Endothelial cell of umbilical vein (primary cell): ENCODE results near the gene RNF126. TPM values are rescaled to one million over a fixed set of nuclear protein-coding genes. Genes with fewer than 3 reads are reported as not detected.

ENCODE experiments used
- BruUV-seq: library from RNA; stranded (reverse); fragments of 400-500 nt; replicated peaks from 2 replicates; lab custom pipeline; 2021; lab: Mats Ljungman, UMichigan
- CTCF ChIA-PET: fragments of 300-600, 350-600 bp; sonication (Branson Sonifier 250); formaldehyde crosslinking; loops from one replicate; lab custom pipeline; 2021; ENCODE audit warnings: antibody characterized with exemption, inconsistent platforms; lab: Charles Lee
- POLR2A ChIA-PET: fragments of 300-600, 350-600 bp; sonication (Branson Sonifier 250); formaldehyde crosslinking; loops from one replicate; lab custom pipeline; 2021; ENCODE audit warnings: antibody characterized with exemption, inconsistent platforms; lab: Charles Lee
- DNase-seq: peaks from one replicate; pipeline ENCODE4 v3.0.0-alpha.2; 2011; ENCODE audit warnings: low read depth, low spot score
- FAIRE-seq: peaks from 2 replicates; lab custom pipeline; 2011; peaks lifted over from hg19 to GRCh38; lab: Jason Lieb, UNC
- H2AFZ ChIP-seq: 2 replicates; pipeline ENCODE4 v1.6.0; 2012; ENCODE audit warnings: low read depth, low read length, control low read depth, inconsistent platforms
- H3K27ac ChIP-seq: 2 replicates; pipeline ENCODE4 v1.5.1; 2011; ENCODE audit warnings: low read depth, mild to moderate bottlenecking, control low read depth, low read length, moderate library complexity; ENCODE audit not compliant: insufficient read depth
- H3K27me3 ChIP-seq, 2 experiments: 2 replicates each; pipeline versions ENCODE4 v1.6.0 to v1.6.1; 2011; ENCODE audit warnings: low read length in 2 of 2, mixed read lengths in 1 of 2; ENCODE audit not compliant: control insufficient read depth in 2 of 2, insufficient read depth in 2 of 2
- H3K36me3 ChIP-seq, 2 experiments: 2 replicates in 1 of 2; 3 replicates in 1 of 2; pipeline ENCODE4 v1.5.1; 2011; ENCODE audit warnings: low read length in 2 of 2, mild to moderate bottlenecking in 1 of 2, moderate library complexity in 1 of 2; ENCODE audit not compliant: control insufficient read depth in 2 of 2, insufficient read depth in 2 of 2; ENCODE audit errors: extremely low read depth in 1 of 2
- H3K4me1 ChIP-seq: 3 replicates; pipeline ENCODE4 v1.5.1; 2011; ENCODE audit warnings: mild to moderate bottlenecking, low read length; ENCODE audit not compliant: control insufficient read depth, insufficient read depth; ENCODE audit errors: extremely low read depth
- H3K4me2 ChIP-seq: 2 replicates; pipeline ENCODE4 v1.6.1; 2011; ENCODE audit warnings: low read length, control low read depth, mixed read lengths; ENCODE audit not compliant: insufficient read depth
- H3K4me3 ChIP-seq, 3 experiments: fragments of 200-600 bp in 1 of 3; sonication (generic), shearing (Covaris generic) in 1 of 3; replicated peaks in 1 of 3; 2 replicates each; pipeline ENCODE4 v1.5.1; 2011 to 2016; ENCODE audit warnings: control low read depth in 3 of 3, low read length in 3 of 3, mild to moderate bottlenecking in 2 of 3, inconsistent platforms in 1 of 3, low read depth in 1 of 3, moderate library complexity in 1 of 3; ENCODE audit not compliant: insufficient read depth in 1 of 3
- H3K79me2 ChIP-seq: 2 replicates; pipeline ENCODE4 v1.6.0; 2012; ENCODE audit warnings: low read length, inconsistent platforms; ENCODE audit not compliant: control insufficient read depth, insufficient read depth
- H3K9ac ChIP-seq: replicated peaks from 2 replicates; pipeline ENCODE3; 2011; ENCODE audit warnings: low read length, control low read depth; ENCODE audit not compliant: insufficient read depth; ENCODE audit errors: extremely low read depth
- H3K9me1 ChIP-seq: replicated peaks from 3 replicates; pipeline ENCODE4 v1.6.0; 2011; ENCODE audit warnings: mild to moderate bottlenecking, low read length; ENCODE audit not compliant: control insufficient read depth, insufficient read depth; ENCODE audit errors: extremely low read depth
- H3K9me3 ChIP-seq: replicated peaks from 2 replicates; pipeline ENCODE4 v1.5.1; 2012; ENCODE audit warnings: low read length, inconsistent platforms; ENCODE audit not compliant: control insufficient read depth, insufficient read depth
- H4K20me1 ChIP-seq: replicated peaks from 2 replicates; pipeline ENCODE3; 2011; ENCODE audit warnings: mild to moderate bottlenecking, low read length; ENCODE audit not compliant: control insufficient read depth, insufficient read depth; ENCODE audit errors: extremely low read depth
- CTCF ChIP-seq, 2 donors: IDR thresholded peaks; 1 replicate in 1 of 2; 2 replicates in 1 of 2; pipeline ENCODE4 v1.5.1; 2011; ENCODE audit warnings: low read length in 2 of 2, mild to moderate bottlenecking in 2 of 2, moderate library complexity in 2 of 2, control low read depth in 1 of 2, inconsistent platforms in 1 of 2, low read depth in 1 of 2; ENCODE audit not compliant: insufficient read depth in 1 of 2; ENCODE audit errors: extremely low read depth in 1 of 2
- EZH2 ChIP-seq: IDR thresholded peaks from 2 replicates; pipeline ENCODE4 v1.6.1; 2012; ENCODE audit warnings: borderline replicate concordance, low read depth, mild to moderate bottlenecking, moderate library complexity, low read length, inconsistent platforms; ENCODE audit not compliant: severe bottlenecking
- FOS ChIP-seq: IDR thresholded peaks from 2 replicates; pipeline ENCODE4 v1.6.1; 2011; ENCODE audit warnings: mild to moderate bottlenecking, low read length, moderate library complexity, borderline replicate concordance; ENCODE audit not compliant: insufficient read depth
- GATA2 ChIP-seq: IDR thresholded peaks from 2 replicates; pipeline ENCODE4 v1.7.0; 2011; ENCODE audit warnings: low read depth, mild to moderate bottlenecking, moderate library complexity, mixed read lengths, low read length; ENCODE audit not compliant: insufficient read length, insufficient read depth
- JUN ChIP-seq: IDR thresholded peaks from 2 replicates; pipeline ENCODE4 v1.6.1; 2011; ENCODE audit warnings: borderline replicate concordance, low read depth; ENCODE audit not compliant: insufficient read length, insufficient read depth
- MAX ChIP-seq: IDR thresholded peaks from 2 replicates; pipeline ENCODE4 v1.6.1; 2011; ENCODE audit not compliant: insufficient read depth, insufficient read length
- MYC ChIP-seq: IDR thresholded peaks from one replicate; pipeline ENCODE4 v1.6.1; 2011; ENCODE audit warnings: mild to moderate bottlenecking, low read depth, low read length
- POLR2A ChIP-seq: IDR thresholded peaks from 2 replicates; pipeline ENCODE4 v1.6.1; 2012; ENCODE audit warnings: low read depth, mild to moderate bottlenecking, control low read depth, low read length
- POLR2AphosphoS5 ChIP-seq: IDR thresholded peaks from 2 replicates; pipeline ENCODE4 v1.6.1; 2012; ENCODE audit warnings: low read depth, mild to moderate bottlenecking, control low read depth, low read length, moderate library complexity; ENCODE audit not compliant: insufficient read depth
- dilution Hi-C: fragments of 300-500 bp; cut with MboI; formaldehyde crosslinking; loops from one replicate; pipeline ENCODE4 v1.15.0; 2019; ENCODE audit warnings: low sequenced_read_pairs; ENCODE audit not compliant: extremely low pct_ligation_motif_present
- intact Hi-C: fragments of 100-400 bp; cut with micrococcal nuclease; formaldehyde crosslinking; loops from one replicate; pipeline ENCODE4 v1.10.0; 2022
- polyA plus RNA-seq, 4 experiments: library from polyadenylated mRNA; depleted of rRNA in 3 of 4; stranded (reverse) in 3 of 4; unstranded in 1 of 4; fragments of >200 nt; gene quantifications; 2 replicates each; pipeline versions ENCODE4 v1.2.1 to v1.2.3, GENCODE V29; 2011 to 2012; ENCODE audit warnings: missing spikeins in 1 of 4
- total RNA-seq: library from RNA; stranded (reverse); gene quantifications from 2 replicates; pipeline ENCODE4 v1.2.3, GENCODE V29; 2021

The RNF126 gene
- total and polyA plus RNA-seq, 2 donors (not counting 3 experiments of a cell fraction or from before 2014, with no cell fraction given): 19.2 to 61.3 TPM

DNA sequence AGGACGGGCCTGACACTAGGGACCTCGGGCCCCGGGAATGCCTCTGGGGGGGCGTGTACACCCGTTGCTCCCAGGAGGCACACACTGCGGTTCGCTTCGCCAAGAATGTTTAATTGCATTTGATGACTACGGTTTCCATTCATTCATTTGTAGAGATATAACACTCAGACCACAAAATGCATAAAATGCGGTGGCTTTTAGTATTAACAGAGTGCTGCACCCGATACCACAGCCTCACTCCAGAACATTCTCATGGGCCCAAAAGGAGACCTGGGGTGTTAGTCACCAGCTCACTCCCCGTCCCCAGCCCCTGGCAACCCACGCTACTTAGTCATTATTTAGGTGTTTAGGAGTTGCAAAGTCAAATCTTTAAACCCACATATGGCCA lies 51.5 kb downstream of the RNF126 start:
- no peak overlapping the region for H3K4me2 ChIP-seq
- dilution Hi-C loops: no loop called here
- BruUV-seq: no TSS peak
- no peak overlapping the region for H3K9ac ChIP-seq
- no peaks in the 10 kb centered on the region for H3K27me3 ChIP-seq
- no peak overlapping the region for H3K27ac ChIP-seq
- peaks cover 8% of the 10 kb centered on the region for H3K4me1 ChIP-seq
- H3K79me2 ChIP-seq: no peaks in the 10 kb centered on the region
- DNase-seq (no peak), FAIRE-seq (no peak)
- POLR2A ChIA-PET: no interaction called here
- H4K20me1 ChIP-seq: no peaks in the 10 kb centered on the region
- CTCF ChIA-PET: no interaction called here
- intact Hi-C loops: no loop called here
- no peak overlapping the region for H2AFZ ChIP-seq
- no peak overlapping the region for H3K4me3 ChIP-seq
- H3K9me3 ChIP-seq: no peaks in the 10 kb centered on the region
- TF ChIP-seq EZH2: no peak
- no peak for TF ChIP-seq JUN
- TF ChIP-seq MYC: no peak
- no peak for TF ChIP-seq MAX
- no peak for TF ChIP-seq GATA2
- TF ChIP-seq CTCF (IDR thresholded peaks at IDR 0.05; ENCODE audit: extremely low read depth in 1 of 2, insufficient read depth in 1 of 2, low read depth in 1 of 2, low read length in 2 of 2): no peak
- no peak for TF ChIP-seq FOS
- TF ChIP-seq POLR2AphosphoS5: no peak
- TF ChIP-seq POLR2A: no peak
- H3K9me1 ChIP-seq: no peaks in the 10 kb centered on the region
- H3K36me3 ChIP-seq: no peaks in the 10 kb centered on the region
